Measurements from ENCODE around the gene SYNCRIP.
"Not testable (repeated sequence)": the region's sequence is repeated elsewhere in the genome, so short reads cannot be mapped to it uniquely, and the experiment has no call there.

Gene SYNCRIP

GRCh38 chr6:85593438-85594196 lies 49.1 kb downstream of the SYNCRIP start, which contains the start of gene SNX14:
Gene SNX14 (minus strand): TSS chr6:85593858. CDS start chr6:85593718, 140 bp downstream.
- no peak for FAIRE-seq

- FAIRE-seq: no peak
These were observed 50.7 kb downstream of the SYNCRIP start for GRCh38 chr6:85592033-85592432.

- no peak for FAIRE-seq
These were observed 51.5 kb downstream of the SYNCRIP start for GRCh38 chr6:85591207-85591606.

GRCh38 chr6:85585741-85586140 lies 56.9 kb downstream of the SYNCRIP start:
- FAIRE-seq: no peak

- FAIRE-seq: not testable (repeated sequence)
These were observed 59.9 kb downstream of the SYNCRIP start for GRCh38 chr6:85582832-85583231.

GRCh38 chr6:85581572-85581971 lies 61.1 kb downstream of the SYNCRIP start:
- no peak for FAIRE-seq

GRCh38 chr6:85580878-85581267 lies 61.8 kb downstream of the SYNCRIP start:
- FAIRE-seq: no peak

GRCh38 chr6:85580118-85580877 lies 62.4 kb downstream of the SYNCRIP start:
- FAIRE-seq: no peak

GRCh38 chr6:85579581-85579980 lies 63.1 kb downstream of the SYNCRIP start:
- no peak for FAIRE-seq

- no peak for FAIRE-seq
These were observed 66.2 kb downstream of the SYNCRIP start for GRCh38 chr6:85576476-85576875.

GRCh38 chr6:85574932-85575598 lies 67.6 kb downstream of the SYNCRIP start:
- FAIRE-seq: no peak

- FAIRE-seq: no peak
These were observed 73.4 kb downstream of the SYNCRIP start for GRCh38 chr6:85569323-85569722.

- no peak for FAIRE-seq
These were observed 74.3 kb downstream of the SYNCRIP start for GRCh38 chr6:85568411-85568810.

- peak; percentile 15 for FAIRE-seq
These were observed 77.0 kb downstream of the SYNCRIP start for GRCh38 chr6:85565736-85566135.

GRCh38 chr6:85564223-85564622 lies 78.5 kb downstream of the SYNCRIP start:
- FAIRE-seq: not testable (repeated sequence)
